OCI-LY7 (cell line): ENCODE measurements around the gene ZCRB1. TPM values are rescaled to one million over a fixed set of nuclear protein-coding genes. Genes with fewer than 3 reads are reported as not detected.

Experiments
- BruUV-seq: library from RNA; stranded (reverse); fragments of 400-500 nt; replicated peaks from 2 replicates; lab custom pipeline; 2021; lab: Mats Ljungman, UMichigan
- CTCF ChIA-PET: fragments of 300-600 bp; sonication (Branson Sonifier 250); formaldehyde crosslinking; loops from one replicate; lab custom pipeline; 2022; ENCODE audit warnings: antibody characterized with exemption; ENCODE audit not compliant: unreplicated experiment; lab: Charles Lee
- POLR2A ChIA-PET: fragments of 300-600 bp; sonication (Branson Sonifier 250); formaldehyde crosslinking; loops from one replicate; lab custom pipeline; 2022; ENCODE audit warnings: antibody characterized with exemption; lab: Charles Lee
- DNase-seq: peaks from one replicate; pipeline ENCODE4 v3.0.0-alpha.2; 2015; ENCODE audit warnings: low spot score
- H2AFZ ChIP-seq: fragments of 200-600 bp; sonication (generic), shearing (Covaris generic); 2 replicates; pipeline ENCODE4 v1.6.1; 2014; ENCODE audit warnings: mild to moderate bottlenecking, antibody characterized with exemption, low read length, moderate library complexity
- H3K27ac ChIP-seq: fragments of 200-600 bp; sonication (generic); 2 replicates; pipeline ENCODE4 v1.5.1; 2014; ENCODE audit warnings: mixed run types, low read depth, mild to moderate bottlenecking, moderate library complexity, low read length, inconsistent platforms; ENCODE audit not compliant: poor library complexity, severe bottlenecking
- H3K36me3 ChIP-seq: fragments of 200-600 bp; sonication (generic); 2 replicates; pipeline ENCODE4 v1.6.1; 2014; ENCODE audit warnings: mild to moderate bottlenecking, antibody characterized with exemption, low read length, moderate library complexity, mixed read lengths; ENCODE audit not compliant: insufficient read depth
- H3K4me1 ChIP-seq: fragments of 200-600 bp; sonication (generic); 2 replicates; pipeline ENCODE4 v1.5.1; 2014; ENCODE audit warnings: mild to moderate bottlenecking, low read length; ENCODE audit not compliant: insufficient read depth, poor library complexity, severe bottlenecking
- H3K4me2 ChIP-seq: fragments of 200-600 bp; sonication (generic); 2 replicates; pipeline ENCODE4 v1.6.1; 2014; ENCODE audit warnings: mild to moderate bottlenecking, low read length
- H3K4me3 ChIP-seq: fragments of 200-600 bp; sonication (generic); 2 replicates; pipeline ENCODE4 v1.5.1; 2014; ENCODE audit warnings: mild to moderate bottlenecking, low read depth, low read length; ENCODE audit not compliant: poor library complexity, severe bottlenecking
- H3K79me2 ChIP-seq: fragments of 200-600 bp; sonication (generic); 2 replicates; pipeline ENCODE4 v1.6.1; 2016; ENCODE audit warnings: low read depth, mild to moderate bottlenecking, low read length, moderate library complexity, mixed read lengths; ENCODE audit not compliant: insufficient read depth
- H3K9me2 ChIP-seq: fragments of 200-600 bp; sonication (generic); 2 replicates; pipeline ENCODE4 v1.6.1; 2016; ENCODE audit warnings: mild to moderate bottlenecking, low read length, mixed read lengths; ENCODE audit not compliant: insufficient read depth
- H3K9me3 ChIP-seq: fragments of 200-600 bp; sonication (generic); 2 replicates; pipeline ENCODE4 v1.6.1; 2014; ENCODE audit warnings: mild to moderate bottlenecking, mixed run types, low read length, mixed read lengths
- H4K20me1 ChIP-seq: fragments of 200-600 bp; sonication (generic); 2 replicates; pipeline ENCODE4 v1.6.1; 2014; ENCODE audit warnings: mild to moderate bottlenecking, antibody characterized with exemption, low read length, moderate library complexity, mixed read lengths; ENCODE audit not compliant: insufficient read depth
- CTCF ChIP-seq: fragments of 200-600 bp; sonication (generic); conservative IDR thresholded peaks from 2 replicates; pipeline ENCODE4 v1.5.1; 2014; ENCODE audit warnings: mild to moderate bottlenecking, antibody characterized with exemption, low read length, moderate library complexity, mixed read lengths
- EZH2phosphoT487 ChIP-seq: fragments of 200-600 bp; sonication (generic); IDR thresholded peaks from 2 replicates; pipeline ENCODE4 v1.6.1; 2018; ENCODE audit warnings: low read depth, borderline replicate concordance, mild to moderate bottlenecking, mixed run types, antibody characterized with exemption, low read length, moderate library complexity, mixed read lengths
- intact Hi-C: fragments of 100-400 bp; cut with micrococcal nuclease; formaldehyde crosslinking; loops from one replicate; pipeline ENCODE4 v1.10.0; 2022; ENCODE audit not compliant: unreplicated experiment
- microRNA-seq: library from miRNA; unstranded; fragments of <30 nt; microRNA quantifications from one replicate; pipeline ENCODE4 v1.2.0, GENCODE V29; 2022; ENCODE audit warnings: borderline replicate concordance
- small RNA-seq: library from RNA; depleted of rRNA; stranded (forward); fragments of <200 nt; gene quantifications from one replicate; pipeline ENCODE3, GENCODE V24; 2014
- total RNA-seq, 2 experiments: library from RNA; depleted of rRNA in 1 of 2; stranded (reverse); fragments of >200 nt in 1 of 2; shearing (Covaris generic) in 1 of 2; gene quantifications; 2 replicates each; pipeline ENCODE4 v1.2.3, GENCODE V29; 2014 to 2022

ZCRB1 gene
- total RNA-seq, 2 experiments from 2014 or later: 25.7 to 56.0 TPM

DNA sequence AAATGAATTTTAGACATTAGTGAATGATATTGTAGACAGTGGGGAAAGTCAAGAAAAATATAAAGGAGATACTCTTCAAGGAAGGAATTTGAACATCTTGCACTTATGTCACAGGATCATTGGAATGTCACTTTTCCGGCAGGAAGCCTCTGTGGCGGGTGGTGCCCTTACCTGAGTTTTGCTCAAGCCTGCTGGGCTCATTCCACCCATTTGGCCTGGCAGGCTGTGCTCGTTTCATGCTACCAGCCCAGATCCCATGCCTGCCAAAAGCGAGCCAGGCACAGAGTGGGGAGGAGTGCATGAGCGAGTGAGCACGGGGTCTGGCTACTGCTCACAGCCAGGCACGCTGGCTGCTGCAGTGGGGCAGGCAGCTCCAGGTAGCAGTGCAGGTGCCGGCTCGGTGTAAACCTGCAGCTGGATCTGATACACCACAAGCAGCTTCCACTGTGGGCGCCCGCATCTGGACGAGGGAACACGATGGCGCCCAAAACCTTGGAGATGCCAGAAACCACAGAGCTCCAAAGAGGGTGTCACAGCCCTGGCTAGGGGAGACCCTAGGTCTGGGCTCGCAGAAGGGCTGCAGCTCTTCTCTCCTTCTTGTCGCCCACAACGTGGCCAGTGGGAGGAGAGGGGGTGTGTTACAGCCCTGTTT lies 59.2 kb downstream of the ZCRB1 start:
- Histone ChIP-seq H4K20me1 (no peaks in the 10 kb centered on the region), H3K36me3 (no peaks in the 10 kb centered on the region), H3K4me2 (no peak overlapping the region), H3K9me2 (no peaks in the 10 kb centered on the region), H3K9me3 (no peaks in the 10 kb centered on the region), H3K4me1 (no peaks in the 10 kb centered on the region), H3K27ac (no peak overlapping the region), H2AFZ (no peak overlapping the region), H3K4me3 (no peak overlapping the region), H3K79me2 (no peaks in the 10 kb centered on the region)
- DNase-seq: no peak
- BruUV-seq: no TSS peak
- POLR2A ChIA-PET: interaction anchor here (0.5 kb wide), 1 partner anchor 12 kb away, joined by 3 read pairs; no protein-coding TSS in a partner anchor
- TF ChIP-seq EZH2phosphoT487 (no peak), CTCF (no peak)
- CTCF ChIA-PET: no interaction called here
- intact Hi-C loops: no loop called here

DNA sequence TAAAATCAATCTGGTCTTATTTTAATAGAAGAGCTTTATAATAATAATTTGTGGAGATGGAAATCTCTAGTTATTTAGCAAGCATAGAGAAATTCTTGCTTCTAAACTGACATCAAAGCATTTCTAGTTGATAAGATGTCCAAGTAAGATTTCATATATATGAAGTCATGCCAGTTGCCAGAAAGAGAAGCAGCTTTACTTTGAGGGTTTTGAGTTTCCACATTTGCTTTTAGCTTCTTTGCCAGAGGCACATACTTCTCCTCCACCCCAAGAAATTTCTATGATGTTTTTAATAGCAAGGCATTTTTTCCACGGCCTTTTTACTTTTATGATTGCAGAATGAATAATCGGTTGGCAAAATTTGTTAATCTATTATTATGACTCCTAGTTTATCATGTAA lies 63.6 kb downstream of the ZCRB1 start:
- H3K9me3 ChIP-seq: no peaks in the 10 kb centered on the region
- intact Hi-C loops: no loop called here
- no peak for DNase-seq
- H3K4me2 ChIP-seq: no peak overlapping the region
- ChIA-PET POLR2A (no interaction called here), CTCF (no interaction called here)
- H4K20me1 ChIP-seq: no peaks in the 10 kb centered on the region
- H3K27ac ChIP-seq: no peak overlapping the region
- H2AFZ ChIP-seq: no peak overlapping the region
- no peaks in the 10 kb centered on the region for H3K9me2 ChIP-seq
- TF ChIP-seq EZH2phosphoT487: no peak
- TF ChIP-seq CTCF: no peak
- H3K36me3 ChIP-seq: no peaks in the 10 kb centered on the region
- BruUV-seq: no TSS peak
- H3K4me1 ChIP-seq: no peaks in the 10 kb centered on the region
- no peak overlapping the region for H3K4me3 ChIP-seq
- H3K79me2 ChIP-seq: no peaks in the 10 kb centered on the region

Small RNA genes within 50 kb of the gene (microRNA-seq; reads per million reads assigned to microRNA genes)
- gene MIR7851: not detected

Small RNA genes within 50 kb of the gene (small RNA-seq; reads per million reads assigned to genes)
- gene MIR7851 (not detected), gene RF00090 (not detected)

Other genes starting within 250 kb of the ZCRB1 start
- gene GXYLT1, start 181.2 kb downstream of the ZCRB1 start, total RNA-seq (2014; rRNA removed; shearing (Covaris generic)): 7.9 and 9.0 TPM in 2 replicates
- 11.1 and 11.4 TPM in 2 replicates for gene GXYLT1, start 181.2 kb downstream of the ZCRB1 start, total RNA-seq (2022)
- 13.7 and 16.2 TPM in 2 replicates for gene YAF2, start 87.8 kb downstream of the ZCRB1 start, total RNA-seq (2014; rRNA removed; shearing (Covaris generic))
- 32.9 and 43.6 TPM in 2 replicates for gene YAF2, start 87.8 kb downstream of the ZCRB1 start, total RNA-seq (2022)
- gene PPHLN1, start 73 bp upstream of the ZCRB1 start, total RNA-seq (2014; rRNA removed; shearing (Covaris generic)): 97.6 and 115 TPM in 2 replicates
- gene PPHLN1, start 73 bp upstream of the ZCRB1 start, total RNA-seq (2022): 90.2 and 95.3 TPM in 2 replicates